Endodermal cell (in vitro differentiated cells): ENCODE results near the gene CCDC24. TPM values are rescaled to one million over a fixed set of nuclear protein-coding genes. Genes with fewer than 3 reads are reported as not detected.

ENCODE experiments used
- DNase-seq: peaks from one replicate; pipeline ENCODE4 v3.0.0-alpha.2; 2017
- H3K27ac ChIP-seq: 2 replicates; pipeline ENCODE4 v1.5.1; 2013; ENCODE audit warnings: mild to moderate bottlenecking, low read depth, low read length, moderate library complexity
- H3K27me3 ChIP-seq: 2 replicates; pipeline ENCODE4 v1.6.1; 2013; ENCODE audit warnings: mild to moderate bottlenecking, low read length, moderate library complexity; ENCODE audit not compliant: insufficient read depth, control insufficient read depth, poor library complexity, severe bottlenecking
- H3K36me3 ChIP-seq: 2 replicates; pipeline ENCODE4 v1.7.0; 2013; ENCODE audit warnings: mild to moderate bottlenecking, low read length, moderate library complexity; ENCODE audit not compliant: control insufficient read depth, insufficient read depth
- H3K4me1 ChIP-seq: one replicate; pipeline ENCODE4 v1.7.0; 2013; ENCODE audit warnings: low read length; ENCODE audit not compliant: control insufficient read depth, insufficient read depth
- H3K4me3 ChIP-seq: 2 replicates; pipeline ENCODE4 v1.5.1; 2013; ENCODE audit warnings: mild to moderate bottlenecking, low read length, moderate library complexity
- H3K9ac ChIP-seq: 2 replicates; pipeline ENCODE4 v1.6.1; 2013; ENCODE audit warnings: mild to moderate bottlenecking, low read length, moderate library complexity; ENCODE audit not compliant: poor library complexity, severe bottlenecking; ENCODE audit errors: extremely low read depth
- H3K9me3 ChIP-seq: 2 replicates; pipeline ENCODE4 v1.6.1; 2013; ENCODE audit warnings: mild to moderate bottlenecking, low read length, moderate library complexity; ENCODE audit not compliant: control insufficient read depth
- H3K27ac Mint-ChIP-seq: 2 replicates; pipeline ENCODE4 v1.8.0; 2020; ENCODE audit warnings: mixed read lengths
- H3K27me3 Mint-ChIP-seq: 2 replicates; pipeline ENCODE4 v1.8.0; 2021; ENCODE audit warnings: mild to moderate bottlenecking, mixed read lengths; ENCODE audit not compliant: insufficient read depth
- H3K36me3 Mint-ChIP-seq: 2 replicates; pipeline ENCODE4 v1.8.0; 2020; ENCODE audit warnings: low read depth, mixed read lengths
- H3K4me1 Mint-ChIP-seq: 2 replicates; pipeline ENCODE4 v1.8.0; 2020; ENCODE audit warnings: mixed read lengths
- H3K4me3 Mint-ChIP-seq: 2 replicates; pipeline ENCODE4 v1.8.0; 2020; ENCODE audit warnings: mild to moderate bottlenecking, moderate library complexity, mixed read lengths
- H3K9me3 Mint-ChIP-seq: 2 replicates; pipeline ENCODE4 v1.8.0; 2020; ENCODE audit warnings: mild to moderate bottlenecking, mixed read lengths
- CTCF ChIP-seq: fragments of 200-600 bp; sonication (generic); conservative IDR thresholded peaks from 2 replicates; pipeline ENCODE4 v1.5.0; 2021; ENCODE audit warnings: antibody characterized with exemption, mild to moderate bottlenecking
- WGBS, 2 experiments: methylation state at CpG; one replicate each; pipeline versions ENCODE4 v1.1.5 to v1.1.7; 2013; ENCODE audit warnings: missing lambda C conversion rate in 2 of 2, mixed read lengths in 1 of 2; ENCODE audit not compliant: insufficient coverage in 1 of 2, insufficient read length in 1 of 2; 5-methylcytosine and 5-hydroxymethylcytosine counted together
- long read RNA-seq, 4 experiments: library from polyadenylated mRNA in 2 of 4; library from RNA in 1 of 4; library from capped mRNA in 1 of 4; stranded (forward) in 3 of 4; unstranded in 1 of 4; transcript quantifications; one replicate each; pipeline ENCODE4 v2.0.0, GENCODE V29; 2020 to 2021; ENCODE audit warnings: inconsistent platforms in 1 of 4
- polyA plus RNA-seq, 2 experiments: library from polyadenylated mRNA; stranded (reverse); fragments of 50-300 nt; gene quantifications; one replicate each; pipeline ENCODE4 v1.2.3, GENCODE V29; 2013
- total RNA-seq, 2 donors: library from RNA; stranded (reverse); fragmentation: NEBNext Ultra II Directional in 1 of 2; extraction: Animal tissue kit (Norgen Biotek cat#: 25700) in 1 of 2; gene quantifications; 2 replicates in 1 of 2; 3 replicates in 1 of 2; pipeline ENCODE4 v1.2.1, GENCODE V29; 2021

The CCDC24 gene
- total RNA-seq: 10 to 100 TPM; 26.6 to 31.1 TPM
- 13.3 TPM for polyA plus RNA-seq (2013, experiment 1 of 2)
- polyA plus RNA-seq (2013, experiment 2 of 2): 11.1 TPM
- long read RNA-seq, experiment 1, partial matches to known transcripts: 1 of 15 reads
- long read RNA-seq, experiment 1, other reads (novel, unspliced or antisense): 13 of 15 reads
- long read RNA-seq, experiment 2, partial matches to known transcripts: 11 of 38 reads
- long read RNA-seq, experiment 2, other reads (novel, unspliced or antisense): 27 of 38 reads
- long read RNA-seq, experiment 3, partial matches to known transcripts: 4 of 23 reads
- long read RNA-seq, experiment 3, other reads (novel, unspliced or antisense): 19 of 23 reads
- long read RNA-seq, experiment 4, partial matches to known transcripts: 6 of 84 reads
- long read RNA-seq, experiment 4, other reads (novel, unspliced or antisense): 74 of 84 reads

- H3K4me3 ChIP-seq: peak within 1 kb of the TSS; percentile 82
These were observed at the start of gene CCDC24 for GRCh38 chr1:43991476-43992231. TSS of gene CCDC24 (plus strand) at chr1:43991599. CDS start at chr1:43991879, 280 bp downstream.

GRCh38 chr1:43942411-43942810 is 49.0 kb upstream of the CCDC24 start:
- no peaks in the 10 kb centered on the region for H3K9me3 Mint-ChIP-seq
- H3K9ac ChIP-seq: no peak overlapping the region
- H3K27me3 ChIP-seq: peaks cover 10% of the 10 kb centered on the region
- 87 to 100% methylated on average over 1 to 3 of the region's 3 CpGs for WGBS, 2 experiments
- H3K27ac ChIP-seq: no peak overlapping the region
- H3K4me3 ChIP-seq: no peak overlapping the region
- H3K36me3 Mint-ChIP-seq: no peaks in the 10 kb centered on the region
- peaks cover 25% of the 10 kb centered on the region for H3K27me3 Mint-ChIP-seq
- H3K9me3 ChIP-seq: no peaks in the 10 kb centered on the region
- no peak overlapping the region for H3K4me3 Mint-ChIP-seq
- no peak for TF ChIP-seq CTCF
- no peak for DNase-seq
- peaks cover 3% of the 10 kb centered on the region for H3K4me1 ChIP-seq
- no peak overlapping the region for H3K27ac Mint-ChIP-seq
- H3K4me1 Mint-ChIP-seq: peaks cover 7% of the 10 kb centered on the region
- H3K36me3 ChIP-seq: no peaks in the 10 kb centered on the region

More at GRCh38 chr1:43991476-43992231, at the start of gene CCDC24:
- Histone ChIP-seq H3K9ac (peak within 1 kb of the TSS; percentile 44), H3K9me3 (no peaks in the 10 kb centered on the region), H3K27ac (peak within 1 kb of the TSS; percentile 57), H3K4me1 (peaks cover 9% of the 10 kb centered on the region), H3K36me3 (peaks cover 4% of the 10 kb centered on the region), H3K27me3 (no peaks in the 10 kb centered on the region)
- peak; percentile 93 for DNase-seq
- H3K27me3 Mint-ChIP-seq: no peaks in the 10 kb centered on the region
- H3K36me3 Mint-ChIP-seq: no peaks in the 10 kb centered on the region
- 1 to 2% methylated on average over 21 to 66 of the region's 66 CpGs for WGBS, 2 experiments
- peak within 1 kb of the TSS; percentile 84 for H3K27ac Mint-ChIP-seq
- TF ChIP-seq CTCF: peak; percentile 31
- peaks cover 31% of the 10 kb centered on the region for H3K4me1 Mint-ChIP-seq
- H3K9me3 Mint-ChIP-seq: no peaks in the 10 kb centered on the region
- H3K4me3 Mint-ChIP-seq: peak within 1 kb of the TSS; percentile 78

GRCh38 chr1:43944860-43945259 is 46.5 kb upstream of the CCDC24 start:
- Mint-ChIP-seq H3K36me3 (no peaks in the 10 kb centered on the region), H3K9me3 (no peaks in the 10 kb centered on the region), H3K27ac (no peak overlapping the region), H3K4me3 (no peak overlapping the region), H3K27me3 (peaks cover 5% of the 10 kb centered on the region), H3K4me1 (peaks cover 10% of the 10 kb centered on the region)
- no peak for DNase-seq
- H3K4me1 ChIP-seq: peaks cover 10% of the 10 kb centered on the region
- no peak overlapping the region for H3K4me3 ChIP-seq
- 96 to 100% methylated on average over 1 of the region's 1 CpG for WGBS, 2 experiments
- H3K27ac ChIP-seq: no peak overlapping the region
- H3K9me3 ChIP-seq: no peaks in the 10 kb centered on the region
- peaks cover 2% of the 10 kb centered on the region for H3K36me3 ChIP-seq
- H3K9ac ChIP-seq: no peak overlapping the region
- H3K27me3 ChIP-seq: peaks cover 4% of the 10 kb centered on the region
- TF ChIP-seq CTCF: no peak
